ENCODE measurements around the gene RALGAPA2. TPM values are rescaled to one million over a fixed set of nuclear protein-coding genes. Genes with fewer than 3 reads are reported as not detected.
A peak's percentile ranks its signal among the peaks of the same experiment; 100 is the strongest.

Gene RALGAPA2
- total and polyA plus RNA-seq, 7 experiments from 2014 or later = 6.7 to 45.4 (median 34.9) TPM

DNA sequence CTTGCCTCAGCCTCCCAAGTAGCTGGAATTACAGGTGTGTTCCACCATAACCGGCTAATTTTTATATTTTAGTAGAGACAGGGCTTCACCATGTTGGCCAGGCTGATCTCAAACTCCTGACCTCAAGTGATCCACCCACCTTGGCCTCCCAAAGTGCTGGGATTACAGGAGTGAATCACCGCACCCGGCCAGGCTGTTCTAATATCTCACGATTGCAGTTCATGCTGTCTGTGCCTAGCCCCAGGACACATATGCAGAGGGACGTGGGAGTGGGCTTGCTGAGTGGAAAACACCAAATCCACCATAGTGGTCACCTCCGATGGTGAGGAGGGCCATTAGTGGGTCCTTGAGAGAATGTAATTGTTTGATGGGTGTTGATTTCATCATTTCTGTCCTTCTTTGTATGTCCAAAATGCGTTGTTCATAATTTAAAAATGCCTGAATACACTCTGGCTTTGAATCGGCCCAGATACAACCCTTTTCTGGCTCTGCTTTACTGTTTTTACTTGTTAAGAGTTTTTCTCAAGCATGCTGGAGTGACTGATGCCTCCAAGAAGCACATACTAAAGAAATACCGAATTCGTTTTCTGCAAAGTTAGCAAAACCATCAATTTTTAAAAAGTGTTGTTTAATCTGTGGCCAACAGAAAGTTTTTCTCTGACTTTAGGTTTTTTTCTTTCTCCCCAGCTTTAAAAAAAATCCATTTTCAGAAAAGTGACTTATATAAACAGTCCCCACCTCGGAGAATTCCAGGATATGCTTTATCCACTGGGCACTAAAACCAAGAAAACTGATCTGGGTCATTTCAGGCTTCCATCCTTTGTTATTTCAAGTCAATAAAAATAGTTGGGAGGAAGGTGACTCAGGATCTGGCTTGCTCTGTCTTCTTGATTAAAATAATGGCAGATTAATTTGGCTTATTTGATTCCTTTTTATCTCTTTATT, 18.8 kb upstream of the RALGAPA2 start:
- ChIA-PET CTCF (no interaction called here), POLR2A (no interaction called here)
- Histone ChIP-seq H3K27me3 (ENCODE audit: control insufficient read depth in 2 of 2, insufficient read depth in 2 of 2, low read length in 2 of 2) (no peaks in the 10 kb centered on the region), H3K4me3 (ENCODE audit: low read length) (no peak overlapping the region), H3K9me3 (ENCODE audit: control insufficient read depth in 2 of 3, low read length in 3 of 3) (no peaks in the 10 kb centered on the region), H3K27ac (ENCODE audit: low read depth, low read length) (no peak overlapping the region), H3K36me3 (ENCODE audit: control insufficient read depth in 2 of 3, insufficient read depth in 3 of 3, low read length in 3 of 3) (no peaks in the 10 kb centered on the region), H3K4me1 (ENCODE audit: control insufficient read depth in 2 of 2, insufficient read depth in 2 of 2, low read length in 2 of 2) (peaks cover 0 to 7% of the 10 kb centered on the region in 2 donors)
- Mint-ChIP-seq H3K4me1 (peaks cover 11 to 28% (median 17%) of the 10 kb centered on the region in 7 donors), H3K4me3 (no peak overlapping the region), H3K36me3 (no peaks in the 10 kb centered on the region), H3K9me3 (no peaks in the 10 kb centered on the region), H3K27ac (no peak overlapping the region), H3K27me3 (no peaks in the 10 kb centered on the region)
- intact Hi-C loops (cut with micrococcal nuclease) = no loop called here
- DNase-seq = no peak
- ATAC-seq = no peak

DNA sequence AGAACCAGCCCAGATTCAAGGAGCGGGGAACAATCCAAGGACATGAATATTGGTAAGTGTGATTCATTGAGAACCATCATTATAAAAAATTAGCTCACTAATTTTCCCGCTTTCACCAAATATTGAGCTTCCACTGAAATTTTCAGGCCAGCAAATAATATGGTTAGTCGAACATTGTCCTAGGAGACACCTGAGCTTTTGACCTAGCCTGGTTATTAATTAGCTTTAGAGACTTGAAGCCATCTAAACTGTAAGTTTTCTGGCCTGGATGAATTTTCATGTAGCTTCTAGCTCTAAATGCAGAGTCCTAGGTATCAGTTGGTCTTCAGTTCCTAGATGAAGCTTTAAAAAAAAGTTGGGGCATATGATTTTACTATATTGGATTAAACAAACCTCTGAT, 17.1 kb upstream of the RALGAPA2 start:
- ATAC-seq = no peak
- Mint-ChIP-seq H3K4me3 (no peak overlapping the region), H3K9me3 (no peaks in the 10 kb centered on the region), H3K27ac (no peak overlapping the region), H3K4me1 (peaks cover 9 to 25% (median 14%) of the 10 kb centered on the region in 7 donors), H3K36me3 (no peaks in the 10 kb centered on the region), H3K27me3 (peaks cover 0 to 6% (median 0%) of the 10 kb centered on the region in 5 donors)
- ChIA-PET POLR2A (no interaction called here), CTCF (no interaction called here)
- Histone ChIP-seq H3K4me1 (ENCODE audit: control insufficient read depth in 2 of 2, insufficient read depth in 2 of 2, low read length in 2 of 2) (peaks cover 0 to 7% of the 10 kb centered on the region in 2 donors), H3K36me3 (ENCODE audit: control insufficient read depth in 2 of 3, insufficient read depth in 3 of 3, low read length in 3 of 3) (no peaks in the 10 kb centered on the region), H3K27ac (ENCODE audit: low read depth, low read length) (no peak overlapping the region), H3K27me3 (ENCODE audit: control insufficient read depth in 2 of 2, insufficient read depth in 2 of 2, low read length in 2 of 2) (no peaks in the 10 kb centered on the region), H3K4me3 (ENCODE audit: low read length) (no peak overlapping the region), H3K9me3 (ENCODE audit: control insufficient read depth in 2 of 3, low read length in 3 of 3) (no peaks in the 10 kb centered on the region)
- no peak for DNase-seq
- intact Hi-C loops (cut with micrococcal nuclease) = no loop called here

DNA sequence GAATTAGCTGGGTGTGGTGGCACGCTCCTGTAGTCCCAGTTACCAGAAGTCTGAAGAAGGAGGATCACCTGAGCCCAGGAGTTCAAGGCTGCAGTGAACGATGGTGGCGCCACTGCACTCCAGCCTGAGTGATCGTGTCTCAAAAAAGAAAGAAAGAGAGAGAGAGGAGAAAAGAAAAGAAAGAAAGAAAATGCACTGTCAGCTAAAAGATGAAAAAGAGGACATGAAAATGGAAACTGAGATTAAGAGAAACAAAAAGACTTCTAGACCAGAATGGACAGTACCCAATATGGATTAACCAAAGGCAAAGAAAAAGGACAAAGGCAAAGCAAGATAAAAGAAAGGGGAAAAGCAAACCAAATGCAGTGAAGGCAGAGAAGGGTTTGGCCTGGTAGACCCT, 9.0 kb upstream of the RALGAPA2 start:
- CTCF ChIA-PET = no interaction called here

DNA sequence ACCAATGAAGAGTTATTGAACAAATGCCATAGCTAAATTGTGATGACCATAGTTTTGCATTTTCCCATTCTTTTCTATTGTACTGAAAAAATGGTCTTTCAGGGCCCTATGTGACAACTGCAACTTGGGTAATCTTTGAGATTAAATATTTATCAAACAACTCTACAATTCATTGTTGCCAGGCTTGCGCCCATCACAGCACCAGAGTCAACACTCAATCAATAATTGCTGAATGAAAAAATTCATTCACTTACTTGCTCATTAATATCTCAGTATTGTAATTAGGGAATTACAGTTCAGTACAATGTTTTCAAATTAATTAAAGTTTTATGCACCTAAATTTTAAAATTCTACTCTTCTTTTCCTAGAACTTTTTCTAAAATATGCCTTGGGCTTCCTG, 7.7 kb upstream of the RALGAPA2 start:
- Mint-ChIP-seq H3K27ac (no peak overlapping the region), H3K27me3 (peaks cover 0 to 3% (median 0%) of the 10 kb centered on the region in 5 donors), H3K4me3 (no peak overlapping the region), H3K9me3 (peaks cover 0 to 2% (median 0%) of the 10 kb centered on the region in 11 donors), H3K36me3 (no peaks in the 10 kb centered on the region), H3K4me1 (no peaks in the 10 kb centered on the region)
- DNase-seq = no peak
- ChIA-PET POLR2A (no interaction called here), CTCF (no interaction called here)
- H3K27ac ChIP-seq (ENCODE audit: low read depth, low read length) = no peak overlapping the region
- H3K36me3 ChIP-seq (ENCODE audit: control insufficient read depth in 2 of 3, insufficient read depth in 3 of 3, low read length in 3 of 3) = no peaks in the 10 kb centered on the region
- no peak for ATAC-seq
- no peak overlapping the region for H3K4me3 ChIP-seq (ENCODE audit: low read length)
- intact Hi-C loops (cut with micrococcal nuclease) = no loop called here
- no peaks in the 10 kb centered on the region for H3K4me1 ChIP-seq (ENCODE audit: control insufficient read depth in 2 of 2, insufficient read depth in 2 of 2, low read length in 2 of 2)
- no peaks in the 10 kb centered on the region for H3K27me3 ChIP-seq (ENCODE audit: control insufficient read depth in 2 of 2, insufficient read depth in 2 of 2, low read length in 2 of 2)
- no peaks in the 10 kb centered on the region for H3K9me3 ChIP-seq (ENCODE audit: control insufficient read depth in 2 of 3, low read length in 3 of 3)

More for the DNA sequence above, 9.0 kb upstream of the RALGAPA2 start:
- intact Hi-C loops (cut with micrococcal nuclease) = no loop called here
- Histone ChIP-seq H3K36me3 (ENCODE audit: control insufficient read depth in 2 of 3, insufficient read depth in 3 of 3, low read length in 3 of 3) (no peaks in the 10 kb centered on the region), H3K4me1 (ENCODE audit: control insufficient read depth in 2 of 2, insufficient read depth in 2 of 2, low read length in 2 of 2) (no peaks in the 10 kb centered on the region), H3K27ac (ENCODE audit: low read depth, low read length) (no peak overlapping the region), H3K27me3 (ENCODE audit: control insufficient read depth in 2 of 2, insufficient read depth in 2 of 2, low read length in 2 of 2) (no peaks in the 10 kb centered on the region), H3K4me3 (ENCODE audit: low read length) (no peak overlapping the region), H3K9me3 (ENCODE audit: control insufficient read depth in 2 of 3, low read length in 3 of 3) (no peaks in the 10 kb centered on the region)
- POLR2A ChIA-PET = no interaction called here
- no peaks in the 10 kb centered on the region for H3K36me3 Mint-ChIP-seq
- peaks cover 0 to 9% (median 0%) of the 10 kb centered on the region in 5 donors for H3K27me3 Mint-ChIP-seq
- no peak for DNase-seq
- H3K9me3 Mint-ChIP-seq = peaks cover 0 to 2% (median 0%) of the 10 kb centered on the region in 11 donors
- no peaks in the 10 kb centered on the region for H3K4me1 Mint-ChIP-seq
- no peak overlapping the region for H3K27ac Mint-ChIP-seq
- ATAC-seq = no peak
- H3K4me3 Mint-ChIP-seq = no peak overlapping the region

DNA sequence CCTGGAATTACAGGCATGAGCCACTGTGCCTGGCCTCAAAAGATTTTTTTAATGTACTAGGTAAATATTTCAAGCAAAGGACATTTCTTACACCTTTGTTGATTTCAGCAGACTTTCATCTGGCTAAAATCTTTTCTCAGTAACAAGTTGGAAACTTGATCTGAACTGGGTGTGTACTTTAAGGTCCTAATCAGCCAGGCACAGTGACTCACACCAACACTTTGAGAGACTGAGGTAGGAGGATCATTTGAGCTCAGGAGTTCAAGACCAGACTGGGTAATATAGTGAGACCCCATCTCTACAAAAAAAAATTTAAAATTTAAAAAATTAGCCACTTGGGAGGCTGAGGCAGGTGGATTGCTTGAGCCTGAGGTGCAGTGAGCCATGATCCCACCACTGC, 7.0 kb upstream of the RALGAPA2 start:
- H3K4me1 Mint-ChIP-seq = no peaks in the 10 kb centered on the region
- H3K9me3 Mint-ChIP-seq = peaks cover 0 to 2% (median 0%) of the 10 kb centered on the region in 11 donors
- intact Hi-C loops (cut with micrococcal nuclease) = loop anchor here (10.0 kb wide), 2 partner anchors 825 to 1925 kb away; no protein-coding TSS in a partner anchor
- no peak for ATAC-seq
- no peaks in the 10 kb centered on the region for H3K36me3 Mint-ChIP-seq
- no peak overlapping the region for H3K4me3 Mint-ChIP-seq
- Histone ChIP-seq H3K4me3 (ENCODE audit: low read length) (no peak overlapping the region), H3K27ac (ENCODE audit: low read depth, low read length) (no peak overlapping the region), H3K9me3 (ENCODE audit: control insufficient read depth in 2 of 3, low read length in 3 of 3) (no peaks in the 10 kb centered on the region), H3K27me3 (ENCODE audit: control insufficient read depth in 2 of 2, insufficient read depth in 2 of 2, low read length in 2 of 2) (no peaks in the 10 kb centered on the region), H3K36me3 (ENCODE audit: control insufficient read depth in 2 of 3, insufficient read depth in 3 of 3, low read length in 3 of 3) (no peaks in the 10 kb centered on the region), H3K4me1 (ENCODE audit: control insufficient read depth in 2 of 2, insufficient read depth in 2 of 2, low read length in 2 of 2) (no peaks in the 10 kb centered on the region)
- no peak for DNase-seq
- ChIA-PET CTCF (no interaction called here), POLR2A (no interaction called here)
- no peak overlapping the region for H3K27ac Mint-ChIP-seq
- H3K27me3 Mint-ChIP-seq = peaks cover 0 to 3% (median 0%) of the 10 kb centered on the region in 5 donors

DNA sequence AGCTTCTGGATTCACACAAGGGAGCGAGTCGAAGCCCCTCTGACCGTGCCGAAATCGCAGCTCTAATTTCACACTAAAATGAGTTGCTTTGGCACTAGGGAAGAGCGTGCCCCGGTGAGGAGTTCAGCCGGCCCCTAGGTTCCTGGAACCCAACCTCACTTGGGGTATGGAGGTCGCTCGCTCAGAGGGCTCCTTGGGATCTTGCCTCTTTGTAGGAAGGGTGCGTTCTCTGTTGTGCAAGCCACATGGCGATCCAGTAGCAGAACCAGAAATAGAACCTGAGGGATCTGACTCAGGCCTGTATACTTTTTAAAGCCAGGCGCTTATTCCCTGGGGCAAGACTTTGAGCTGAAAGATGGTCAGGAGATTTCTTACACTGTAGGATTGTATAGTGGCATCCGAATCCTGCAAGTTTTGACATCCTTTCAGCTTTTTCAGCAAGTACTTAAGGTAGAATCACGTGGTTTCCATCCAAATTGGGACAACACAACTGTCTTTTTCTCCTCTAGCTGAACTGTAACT, 861 bp upstream of the RALGAPA2 start:
- H3K9me3 Mint-ChIP-seq = peaks cover 0 to 2% (median 0%) of the 10 kb centered on the region in 11 donors
- peak overlapping the region; percentile 91 for H3K27ac ChIP-seq (ENCODE audit: low read depth, low read length)
- DNase-seq (no peak), ATAC-seq (no peak)
- H3K27me3 Mint-ChIP-seq = no peaks in the 10 kb centered on the region
- peaks cover 9% of the 10 kb centered on the region in 2 donors for H3K4me1 ChIP-seq (ENCODE audit: control insufficient read depth in 2 of 2, insufficient read depth in 2 of 2, low read length in 2 of 2)
- peak overlapping the region; percentile 90 to 98 (median 95) for H3K27ac Mint-ChIP-seq
- H3K36me3 ChIP-seq (ENCODE audit: control insufficient read depth in 2 of 3, insufficient read depth in 3 of 3, low read length in 3 of 3) = peaks cover 0 to 4% (median 0%) of the 10 kb centered on the region in 3 experiments
- no peaks in the 10 kb centered on the region for H3K27me3 ChIP-seq (ENCODE audit: control insufficient read depth in 2 of 2, insufficient read depth in 2 of 2, low read length in 2 of 2)
- peaks cover 19 to 36% (median 26%) of the 10 kb centered on the region in 7 donors for H3K4me1 Mint-ChIP-seq
- no peaks in the 10 kb centered on the region for H3K9me3 ChIP-seq (ENCODE audit: control insufficient read depth in 2 of 3, low read length in 3 of 3)
- peaks cover 0 to 11% (median 4%) of the 10 kb centered on the region in 5 donors for H3K36me3 Mint-ChIP-seq
- H3K4me3 Mint-ChIP-seq = peak overlapping the region; percentile 87 to 97 (median 95)
- ChIA-PET CTCF (interaction anchor here (1.3 kb wide), 1 partner anchor 117 kb away, joined by 3 read pairs; no protein-coding TSS in a partner anchor), POLR2A (interaction anchor here (0.6 to 1.9 kb wide), 2 partner anchors 413 to 590 kb away, joined by 3 to 5 read pairs; partner anchors contain the start of genes KIZ and XRN2)
- peak overlapping the region; percentile 97 for H3K4me3 ChIP-seq (ENCODE audit: low read length)
- intact Hi-C loops (cut with micrococcal nuclease) = loop anchor here (1.0 to 10.0 kb wide), 7 partner anchors 36 to 1919 kb away; partner anchors contain the start of genes CFAP61 (in 1 of the 2), CRNKL1 (in 1 of the 2) and NAA20 (in 1 of the 2)

Measured in naive thymus-derived CD4-positive, alpha-beta T cell (primary cell).